ENCODE measurements around the gene NIPAL4.
"Not testable (repeated sequence)": the region's sequence is repeated elsewhere in the genome, so short reads cannot be mapped to it uniquely, and the experiment has no call there.

NIPAL4 gene

GRCh38 chr5:157459715-157460599, at the start of gene NIPAL4:
Gene NIPAL4, plus strand, starts transcription at chr5:157460213. Its CDS starts 108 bp downstream, at chr5:157460321.
- DNase-seq (ENCODE audit: low spot score): peak; percentile 22

- no peak for DNase-seq (ENCODE audit: low spot score)
Observed at GRCh38 chr5:157415838-157416237, 44.2 kb upstream of the NIPAL4 start.

GRCh38 chr5:157419521-157419920, 40.5 kb upstream of the NIPAL4 start:
- DNase-seq (ENCODE audit: low spot score): not testable (repeated sequence)

GRCh38 chr5:157429920-157430319, 30.1 kb upstream of the NIPAL4 start:
- DNase-seq (ENCODE audit: low spot score): not testable (repeated sequence)

- DNase-seq (ENCODE audit: low spot score): peak; percentile 71
Observed at GRCh38 chr5:157431544-157432200, 28.3 kb upstream of the NIPAL4 start.

GRCh38 chr5:157434096-157434495, 25.9 kb upstream of the NIPAL4 start:
- DNase-seq (ENCODE audit: low spot score): no peak

GRCh38 chr5:157443041-157443549, 16.9 kb upstream of the NIPAL4 start:
- no peak for DNase-seq (ENCODE audit: low spot score)

- DNase-seq (ENCODE audit: low spot score): no peak
Observed at GRCh38 chr5:157444224-157444623, 15.8 kb upstream of the NIPAL4 start.

- no peak for DNase-seq (ENCODE audit: low spot score)
Observed at GRCh38 chr5:157445745-157446411, 14.1 kb upstream of the NIPAL4 start.

- DNase-seq (ENCODE audit: low spot score): no peak
Observed at GRCh38 chr5:157446412-157446935, 13.5 kb upstream of the NIPAL4 start.

- no peak for DNase-seq (ENCODE audit: low spot score)
Observed at GRCh38 chr5:157447201-157447637, 12.8 kb upstream of the NIPAL4 start.

- no peak for DNase-seq (ENCODE audit: low spot score)
Observed at GRCh38 chr5:157449011-157449723, 10.8 kb upstream of the NIPAL4 start.

GRCh38 chr5:157450024-157450423, 10.0 kb upstream of the NIPAL4 start:
- no peak for DNase-seq (ENCODE audit: low spot score)

GRCh38 chr5:157451806-157452205, 8.2 kb upstream of the NIPAL4 start:
- DNase-seq (ENCODE audit: low spot score): no peak

GRCh38 chr5:157454273-157454672, 5.7 kb upstream of the NIPAL4 start:
- DNase-seq (ENCODE audit: low spot score): no peak

- DNase-seq (ENCODE audit: low spot score): no peak
Observed at GRCh38 chr5:157455057-157455456, 5.0 kb upstream of the NIPAL4 start.

GRCh38 chr5:157456301-157456700, 3.7 kb upstream of the NIPAL4 start:
- DNase-seq (ENCODE audit: low spot score): no peak

- no peak for DNase-seq (ENCODE audit: low spot score)
Observed at GRCh38 chr5:157457391-157457790, 2.6 kb upstream of the NIPAL4 start.

GRCh38 chr5:157458835-157459234, 1.2 kb upstream of the NIPAL4 start:
- no peak for DNase-seq (ENCODE audit: low spot score)

- DNase-seq (ENCODE audit: low spot score): no peak
Observed at GRCh38 chr5:157460921-157461792, 1.1 kb downstream of the NIPAL4 start.

- no peak for DNase-seq (ENCODE audit: low spot score)
Observed at GRCh38 chr5:157463081-157463480, 3.1 kb downstream of the NIPAL4 start.
